CD1c-positive myeloid dendritic cell (primary cell): ENCODE measurements around the gene FOXC1.

ENCODE experiments used
- DNase-seq: peaks from one replicate; pipeline ENCODE4 v3.0.0-alpha.2; 2016; ENCODE audit errors: extremely low spot score

The FOXC1 gene

GRCh38 chr6:1584996-1585668 is 24.6 kb upstream of the FOXC1 start:
- DNase-seq: no peak

- no peak for DNase-seq
These were observed 24.1 kb upstream of the FOXC1 start for GRCh38 chr6:1585669-1586049.

GRCh38 chr6:1586256-1586655 is 23.5 kb upstream of the FOXC1 start:
- DNase-seq: no peak

- no peak for DNase-seq
These were observed 22.8 kb upstream of the FOXC1 start for GRCh38 chr6:1586861-1587450.

GRCh38 chr6:1587546-1587945 is 22.2 kb upstream of the FOXC1 start:
- no peak for DNase-seq

- no peak for DNase-seq
These were observed 21.7 kb upstream of the FOXC1 start for GRCh38 chr6:1587977-1588376.

- no peak for DNase-seq
These were observed 20.5 kb upstream of the FOXC1 start for GRCh38 chr6:1589208-1589607.

GRCh38 chr6:1590580-1590979 is 19.1 kb upstream of the FOXC1 start:
- DNase-seq: no peak

GRCh38 chr6:1591243-1591642 is 18.5 kb upstream of the FOXC1 start:
- DNase-seq: no peak

- DNase-seq: no peak
These were observed 17.8 kb upstream of the FOXC1 start for GRCh38 chr6:1591926-1592325.

- no peak for DNase-seq
These were observed 16.9 kb upstream of the FOXC1 start for GRCh38 chr6:1592852-1593251.

GRCh38 chr6:1593286-1593957 is 16.3 kb upstream of the FOXC1 start:
- DNase-seq: no peak

GRCh38 chr6:1593958-1594314 is 15.8 kb upstream of the FOXC1 start:
- DNase-seq: no peak

GRCh38 chr6:1594445-1595200 is 15.1 kb upstream of the FOXC1 start:
- DNase-seq: no peak

- DNase-seq: no peak
These were observed 14.2 kb upstream of the FOXC1 start for GRCh38 chr6:1595271-1596087.

- DNase-seq: peak; percentile 71
These were observed 13.4 kb upstream of the FOXC1 start for GRCh38 chr6:1596088-1596852.

GRCh38 chr6:1597121-1597744 is 12.5 kb upstream of the FOXC1 start:
- no peak for DNase-seq

- DNase-seq: no peak
These were observed 11.8 kb upstream of the FOXC1 start for GRCh38 chr6:1597924-1598323.

GRCh38 chr6:1598433-1598832 is 11.3 kb upstream of the FOXC1 start:
- no peak for DNase-seq

GRCh38 chr6:1598886-1599285 is 10.8 kb upstream of the FOXC1 start:
- no peak for DNase-seq

- no peak for DNase-seq
These were observed 10.2 kb upstream of the FOXC1 start for GRCh38 chr6:1599469-1599868.
